NCI-H146 treated with DMSO at 0.1 percent for 48 hours (cell line): ENCODE results near the gene MAP4.
"Not testable (repeated sequence)": the region's sequence is repeated elsewhere in the genome, so short reads cannot be mapped to it uniquely, and the experiment has no call there.

Source experiments
- DNase-seq: peaks from one replicate; lab custom pipeline; 2025; ENCODE audit not compliant: unreplicated experiment; lab: John Stamatoyannopoulos, UW

MAP4 gene

GRCh38 chr3:48018841-48019240 is 2.6 kb upstream of the MAP4 start:
- DNase-seq, result no peak

GRCh38 chr3:48015431-48016180 is 610 bp downstream of the MAP4 start:
- no peak for DNase-seq

GRCh38 chr3:48014358-48014757 is 1.9 kb downstream of the MAP4 start:
- DNase-seq, result no peak

GRCh38 chr3:48013288-48013980 is 2.8 kb downstream of the MAP4 start:
- DNase-seq, result no peak

- DNase-seq, result no peak
These were observed 3.6 kb downstream of the MAP4 start for GRCh38 chr3:48012659-48013058.

GRCh38 chr3:48008066-48008465 is 8.2 kb downstream of the MAP4 start:
- DNase-seq, result not testable (repeated sequence)

- DNase-seq, result not testable (repeated sequence)
These were observed 8.9 kb downstream of the MAP4 start for GRCh38 chr3:48007361-48007760.

- not testable (repeated sequence) for DNase-seq
These were observed 9.4 kb downstream of the MAP4 start for GRCh38 chr3:48006794-48007193.

- no peak for DNase-seq
These were observed 11.5 kb downstream of the MAP4 start for GRCh38 chr3:48004694-48005093.

- DNase-seq, result no peak
These were observed 13.4 kb downstream of the MAP4 start for GRCh38 chr3:48002787-48003186.

GRCh38 chr3:48001991-48002390 is 14.2 kb downstream of the MAP4 start:
- no peak for DNase-seq

GRCh38 chr3:48000212-48000611 is 16.0 kb downstream of the MAP4 start:
- no peak for DNase-seq

GRCh38 chr3:47996440-47996839 is 19.8 kb downstream of the MAP4 start:
- DNase-seq, result no peak

GRCh38 chr3:47994180-47994579 is 22.0 kb downstream of the MAP4 start:
- DNase-seq, result no peak

GRCh38 chr3:47991341-47991740 is 24.9 kb downstream of the MAP4 start:
- DNase-seq, result no peak

GRCh38 chr3:47989981-47990440 is 26.2 kb downstream of the MAP4 start:
- peak; percentile 45 for DNase-seq

GRCh38 chr3:47985381-47985780 is 30.8 kb downstream of the MAP4 start:
- no peak for DNase-seq

GRCh38 chr3:47984075-47984728 is 32.0 kb downstream of the MAP4 start:
- DNase-seq, result no peak

- DNase-seq, result no peak
These were observed 35.4 kb downstream of the MAP4 start for GRCh38 chr3:47980795-47981194.

GRCh38 chr3:47979070-47979469 is 37.1 kb downstream of the MAP4 start:
- no peak for DNase-seq

GRCh38 chr3:47978386-47978785 is 37.8 kb downstream of the MAP4 start:
- DNase-seq, result no peak

- no peak for DNase-seq
These were observed 40.0 kb downstream of the MAP4 start for GRCh38 chr3:47976135-47976732.
